NCI-H2081 treated with DMSO at 0.1 percent for 48 hours (cell line): Measurements from ENCODE around the gene ZNF189.
"Not testable (repeated sequence)": the region's sequence is repeated elsewhere in the genome, so short reads cannot be mapped to it uniquely, and the experiment has no call there.

Experiments used
- DNase-seq: peaks from one replicate; lab custom pipeline; 2025; lab: John Stamatoyannopoulos, UW

Gene ZNF189

DNA sequence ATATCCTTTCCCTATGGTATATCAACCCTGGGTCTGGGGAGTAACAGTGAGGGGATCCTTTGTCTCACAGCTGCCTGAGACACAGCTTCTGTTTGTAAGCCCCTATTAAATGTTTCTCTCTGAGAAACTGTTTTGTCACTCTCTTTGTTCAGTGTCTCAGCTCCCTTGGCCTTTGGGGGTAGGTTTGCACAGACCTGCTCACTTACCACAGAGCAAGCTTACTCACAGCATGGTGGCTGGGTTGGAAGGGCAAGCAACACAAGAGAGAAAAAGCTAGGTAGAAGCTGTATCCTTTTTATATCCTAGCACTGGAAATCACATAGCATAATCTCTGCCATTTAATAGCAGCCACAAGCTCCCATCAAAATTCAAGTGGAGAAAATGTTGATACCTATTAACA is 18.4 kb upstream of the ZNF189 start:
- no peak for DNase-seq

DNA sequence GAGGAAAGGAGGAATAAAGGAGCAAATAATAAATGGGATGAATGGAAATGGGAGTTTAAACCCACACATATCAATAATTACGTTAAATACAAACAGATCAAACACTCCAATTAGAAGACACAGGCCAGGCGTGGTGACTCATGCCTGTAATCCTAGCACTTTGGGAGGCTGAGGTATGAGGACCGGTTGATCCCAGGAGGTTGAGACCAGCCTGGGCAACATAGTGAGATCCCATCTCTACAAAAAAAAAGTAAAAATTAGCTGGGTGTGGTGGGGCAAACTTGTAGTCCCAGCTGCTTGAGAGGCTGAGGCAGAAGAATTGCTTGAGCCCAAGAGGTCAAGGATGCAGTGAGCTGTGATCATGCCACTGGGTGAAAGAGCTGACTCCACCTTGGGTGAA is 17.5 kb upstream of the ZNF189 start:
- DNase-seq = no peak

GRCh38 chr9:101381833-101382342 is 16.8 kb upstream of the ZNF189 start:
- no peak for DNase-seq

DNA sequence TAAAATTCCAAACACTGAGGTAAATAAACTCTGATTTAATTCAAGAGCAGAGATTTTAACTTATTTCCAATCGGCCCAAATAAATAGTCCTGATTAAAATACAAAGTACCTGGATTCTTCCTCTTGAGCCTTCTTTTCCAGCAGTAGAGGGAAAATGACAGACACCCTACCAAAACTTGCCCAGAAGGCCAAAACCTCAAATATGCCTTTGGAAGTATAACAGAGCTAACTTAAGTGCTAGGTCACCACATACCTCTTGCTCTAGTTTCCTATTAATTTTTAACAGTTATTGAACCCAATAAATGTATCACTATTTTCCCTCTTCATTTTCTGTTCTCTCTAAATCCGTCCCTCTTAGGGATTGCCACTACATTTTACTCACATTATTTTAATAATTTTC is 15.3 kb upstream of the ZNF189 start:
- no peak for DNase-seq

GRCh38 chr9:101384873-101385536 is 13.6 kb upstream of the ZNF189 start, which contains the start of gene BAAT:
Gene BAAT (minus strand): TSS chr9:101385006. CDS start chr9:101371404, 13,602 bp downstream.
- not testable (repeated sequence) for DNase-seq

GRCh38 chr9:101387871-101388506 is 10.7 kb upstream of the ZNF189 start:
- peak; percentile 55 for DNase-seq

DNA sequence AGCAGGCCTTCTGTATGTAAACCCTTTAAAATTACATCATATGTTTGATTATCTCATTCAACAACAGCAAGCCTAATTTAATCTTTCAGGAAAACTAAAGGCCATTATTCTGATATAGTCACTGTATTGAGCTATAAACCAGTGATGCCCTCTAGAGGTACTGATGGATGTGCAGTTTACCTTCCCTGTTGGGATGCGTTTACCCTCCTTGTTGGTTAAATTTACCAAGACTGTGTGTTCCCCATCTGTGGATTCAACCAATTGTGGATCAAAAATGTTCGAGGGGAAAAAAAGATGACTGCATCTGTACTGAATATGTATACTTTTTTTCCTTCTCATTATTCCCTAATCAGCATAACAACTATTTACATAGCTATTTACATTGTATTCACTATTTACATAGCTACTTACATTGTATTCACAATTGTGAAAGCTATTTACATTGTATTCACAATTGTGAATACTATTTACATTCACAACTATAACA is 10.1 kb upstream of the ZNF189 start:
- peak; percentile 38 for DNase-seq

DNA sequence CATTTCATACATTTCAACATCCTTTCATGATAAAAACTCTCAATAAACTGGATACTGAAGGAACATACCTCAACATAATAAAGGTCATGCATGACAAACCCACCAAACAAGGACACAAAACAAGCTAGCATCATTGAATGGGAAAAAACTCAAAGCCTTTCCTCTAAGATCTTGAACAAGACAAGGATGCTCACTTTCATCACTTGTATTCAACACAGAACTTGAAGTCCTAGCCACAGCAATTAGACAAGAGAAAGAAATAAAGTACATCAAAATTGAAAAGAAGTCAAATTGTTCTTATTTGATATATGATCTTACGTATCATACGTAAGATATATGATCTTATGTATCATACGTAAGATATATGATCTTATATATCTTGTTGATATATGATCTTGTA is 5.5 kb upstream of the ZNF189 start:
- no peak for DNase-seq

DNA sequence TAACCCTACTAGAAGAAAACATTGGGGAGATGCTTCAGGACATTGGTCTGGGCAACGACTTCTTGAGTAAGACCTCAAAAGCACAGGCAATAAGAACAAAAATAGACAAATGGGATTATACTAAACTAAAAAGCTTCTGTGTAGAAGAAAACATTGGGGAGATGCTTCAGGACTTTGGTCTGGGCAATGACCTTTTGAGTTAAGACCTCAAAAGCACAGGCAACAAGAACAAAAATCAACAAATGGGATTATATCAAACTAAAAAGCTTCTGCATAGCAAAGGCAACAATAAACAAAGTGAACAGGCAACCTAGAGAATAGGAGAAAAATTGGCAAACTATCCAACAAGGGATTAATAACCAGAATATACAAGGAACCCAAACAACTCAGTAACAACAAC is 4.0 kb upstream of the ZNF189 start:
- DNase-seq = no peak

DNA sequence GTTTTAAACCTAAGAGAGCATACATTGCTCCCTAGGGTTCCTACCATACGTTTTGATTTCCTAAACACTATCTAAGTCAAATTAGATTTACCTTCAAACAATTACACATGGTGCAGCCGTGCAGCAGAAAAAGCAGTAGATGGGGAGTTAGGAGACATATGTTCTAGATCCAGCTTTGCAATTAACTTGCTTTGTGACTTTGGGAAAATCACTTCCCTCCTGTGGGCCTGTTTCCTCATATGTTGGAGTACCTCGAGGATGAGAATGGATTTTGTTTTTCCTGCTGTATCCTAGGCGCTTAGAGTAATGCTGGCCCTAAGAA is 944 bp upstream of the ZNF189 start:
- no peak for DNase-seq

GRCh38 chr9:101398930-101399642 is 435 bp downstream of the ZNF189 start:
- no peak for DNase-seq

DNA sequence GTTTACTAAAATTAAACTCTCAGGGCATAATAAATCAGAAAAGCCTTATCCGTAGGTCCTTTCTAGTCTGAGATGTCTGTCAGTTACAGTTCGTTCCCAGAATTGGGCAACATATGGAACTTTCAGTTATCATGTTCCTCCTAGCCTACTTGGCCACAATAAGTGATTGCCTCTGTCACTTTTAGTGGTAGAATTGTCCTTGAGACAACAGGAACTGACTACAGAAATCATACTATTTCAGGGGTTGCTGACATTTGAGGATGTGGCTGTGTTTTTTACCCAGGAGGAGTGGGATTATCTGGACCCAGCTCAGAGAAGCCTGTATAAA is 956 bp downstream of the ZNF189 start:
- DNase-seq = no peak

- no peak for DNase-seq
Measured at GRCh38 chr9:101400120-101400519, 1.5 kb downstream of the ZNF189 start.

DNA sequence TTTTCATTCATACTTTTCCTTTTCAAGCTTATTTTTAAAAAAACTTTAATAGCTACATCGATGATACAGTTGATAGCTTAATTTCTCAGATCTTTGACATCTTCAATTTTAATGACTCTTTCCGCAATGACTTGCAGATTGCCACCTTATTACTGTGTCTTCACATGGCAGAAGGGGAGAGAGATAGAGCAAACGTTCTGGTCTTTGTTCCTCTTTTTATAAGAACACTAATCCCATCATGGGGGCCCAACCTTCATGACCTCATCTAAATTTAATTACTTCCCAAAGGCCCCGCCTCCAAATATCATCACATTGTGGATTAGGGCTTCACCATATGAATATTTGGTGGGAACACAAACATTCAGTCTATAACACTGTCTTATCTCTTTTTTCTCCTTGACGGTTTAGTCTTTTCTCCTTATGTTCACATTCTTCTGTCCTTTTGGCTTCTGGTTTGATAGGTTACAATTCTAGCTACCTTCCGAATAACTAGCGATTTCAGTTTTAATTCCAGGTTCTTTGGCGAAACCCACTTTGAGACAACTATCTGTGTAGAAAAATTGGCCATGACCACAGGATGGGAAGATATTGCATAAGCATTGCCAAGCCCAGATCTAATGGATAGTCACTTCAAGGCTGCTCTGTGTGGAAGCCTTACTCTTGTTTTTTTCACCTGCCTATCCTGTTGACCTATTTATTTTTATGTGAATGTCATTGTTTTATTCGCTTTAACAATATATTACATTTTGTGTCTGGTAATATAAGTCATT is 5.0 kb downstream of the ZNF189 start:
- no peak for DNase-seq

DNA sequence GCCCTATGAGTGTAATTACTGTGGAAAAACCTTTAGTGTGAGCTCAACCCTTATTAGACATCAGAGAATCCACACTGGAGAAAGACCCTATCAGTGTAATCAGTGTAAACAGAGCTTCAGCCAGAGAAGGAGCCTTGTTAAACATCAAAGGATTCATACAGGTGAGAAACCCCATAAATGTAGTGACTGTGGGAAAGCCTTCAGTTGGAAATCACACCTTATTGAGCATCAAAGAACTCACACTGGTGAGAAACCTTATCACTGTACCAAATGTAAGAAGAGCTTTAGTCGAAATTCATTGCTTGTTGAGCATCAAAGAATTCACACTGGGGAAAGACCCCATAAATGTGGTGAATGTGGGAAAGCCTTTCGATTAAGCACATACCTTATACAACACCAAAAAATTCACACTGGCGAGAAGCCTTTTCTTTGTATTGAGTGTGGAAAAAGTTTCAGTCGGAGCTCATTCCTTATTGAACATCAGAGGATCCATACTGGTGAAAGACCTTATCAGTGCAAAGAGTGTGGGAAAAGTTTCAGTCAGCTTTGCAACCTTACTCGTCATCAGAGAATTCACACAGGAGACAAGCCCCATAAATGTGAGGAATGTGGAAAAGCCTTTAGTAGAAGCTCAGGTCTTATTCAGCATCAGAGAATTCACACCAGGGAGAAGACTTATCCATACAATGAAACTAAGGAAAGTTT is 9.9 kb downstream of the ZNF189 start:
- no peak for DNase-seq

DNA sequence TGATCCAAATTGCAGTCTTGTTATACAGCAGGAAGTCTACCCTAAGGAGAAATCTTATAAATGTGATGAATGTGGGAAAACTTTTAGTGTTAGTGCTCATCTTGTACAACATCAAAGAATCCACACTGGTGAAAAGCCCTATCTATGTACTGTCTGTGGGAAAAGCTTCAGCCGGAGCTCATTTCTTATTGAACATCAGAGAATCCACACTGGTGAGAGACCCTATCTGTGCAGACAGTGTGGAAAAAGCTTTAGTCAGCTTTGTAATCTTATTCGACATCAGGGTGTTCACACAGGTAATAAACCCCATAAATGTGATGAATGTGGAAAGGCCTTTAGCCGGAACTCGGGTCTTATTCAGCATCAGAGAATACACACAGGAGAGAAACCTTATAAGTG is 10.4 kb downstream of the ZNF189 start:
- DNase-seq = no peak

DNA sequence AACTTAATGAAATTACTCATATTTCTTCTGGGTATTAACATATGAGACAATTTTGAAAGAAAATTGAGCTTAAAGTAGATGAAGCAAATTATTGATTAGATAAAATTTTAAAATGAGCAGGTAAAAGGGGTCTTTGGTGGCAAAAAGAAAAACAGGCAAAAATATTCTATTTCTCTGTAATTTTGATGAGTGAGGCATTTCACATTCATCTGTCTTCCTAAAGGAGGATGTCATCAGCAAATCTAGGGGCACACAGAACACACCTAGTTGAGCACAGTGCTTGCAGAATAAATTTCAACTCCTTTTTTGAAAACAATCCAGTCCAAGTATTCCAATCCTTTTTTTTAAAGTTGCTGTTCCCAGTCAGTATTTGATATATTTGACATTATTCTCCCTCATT is 16.2 kb downstream of the ZNF189 start:
- no peak for DNase-seq

- DNase-seq = no peak
Measured at GRCh38 chr9:101415578-101415977, 16.9 kb downstream of the ZNF189 start.

- no peak for DNase-seq
Measured at GRCh38 chr9:101417389-101417788, 18.7 kb downstream of the ZNF189 start.

GRCh38 chr9:101417977-101418376 is 19.3 kb downstream of the ZNF189 start:
- DNase-seq = no peak

DNA sequence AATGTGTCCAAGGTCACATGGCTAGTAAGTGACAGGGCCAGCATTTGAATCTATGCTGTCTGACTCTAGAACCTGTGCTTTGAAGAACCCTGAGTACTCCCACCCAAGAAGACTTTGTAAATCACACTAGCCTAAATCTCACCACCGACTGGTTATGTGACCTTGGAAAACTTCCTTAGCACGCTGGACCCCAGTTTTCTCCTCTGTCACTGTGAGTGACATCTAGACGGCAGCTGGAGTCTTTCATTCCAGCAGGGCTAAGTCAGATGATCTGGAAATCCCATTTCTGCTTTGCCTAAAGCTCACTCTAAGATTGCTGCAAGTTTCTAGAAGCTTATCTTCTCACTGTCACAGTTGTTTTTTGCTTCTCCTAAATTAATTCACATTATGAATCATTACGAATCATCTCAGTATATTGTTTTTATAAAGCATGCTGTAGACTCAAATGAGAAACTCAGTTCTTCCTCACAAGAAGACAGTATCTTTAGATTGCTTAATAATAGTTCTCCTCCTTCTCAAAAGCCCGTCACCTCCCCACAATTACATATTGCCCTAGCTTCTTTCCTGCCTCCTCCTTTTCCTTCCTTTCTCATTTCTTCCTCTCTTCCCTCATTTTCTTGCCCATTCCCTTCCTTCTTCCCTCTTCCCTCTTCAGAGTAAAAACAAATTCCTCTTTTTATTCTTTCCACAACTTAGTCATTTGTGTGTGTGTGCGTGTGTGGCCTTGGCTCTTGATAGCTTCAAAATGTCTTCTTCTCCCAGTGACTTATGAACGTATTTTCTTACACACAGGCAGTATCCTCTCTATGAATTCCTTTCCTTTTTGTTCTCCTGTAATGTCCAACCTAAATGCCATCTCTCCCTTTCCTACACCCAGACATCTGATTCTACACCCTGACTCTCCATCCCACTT is 20.1 kb downstream of the ZNF189 start:
- DNase-seq = no peak
